HG03159 (cell line): Measurements from ENCODE around the gene PTPRM.

Experiments
- ATAC-seq: cut with Tn5 transposase; IDR thresholded peaks from one replicate; pipeline ENCODE4 v1.9.1; 2021; ENCODE audit warnings: mild to moderate bottlenecking, moderate library complexity; ENCODE audit not compliant: unreplicated experiment

The PTPRM gene

GRCh38 chr18:7749510-7749981 lies 182.4 kb downstream of the PTPRM start:
- no peak for ATAC-seq

GRCh38 chr18:7750095-7750663 lies 183.1 kb downstream of the PTPRM start:
- ATAC-seq = no peak

- ATAC-seq = no peak
Measured at GRCh38 chr18:7750966-7751365, 183.8 kb downstream of the PTPRM start.

GRCh38 chr18:7754258-7754657 lies 187.1 kb downstream of the PTPRM start:
- no peak for ATAC-seq

GRCh38 chr18:7754725-7755181 lies 187.6 kb downstream of the PTPRM start:
- no peak for ATAC-seq

- ATAC-seq = no peak
Measured at GRCh38 chr18:7755753-7756475, 188.8 kb downstream of the PTPRM start.

- ATAC-seq = no peak
Measured at GRCh38 chr18:7757175-7757574, 190.1 kb downstream of the PTPRM start.

- no peak for ATAC-seq
Measured at GRCh38 chr18:7758764-7759163, 191.6 kb downstream of the PTPRM start.

- no peak for ATAC-seq
Measured at GRCh38 chr18:7760967-7761948, 194.1 kb downstream of the PTPRM start.

GRCh38 chr18:7764405-7764804 lies 197.3 kb downstream of the PTPRM start:
- ATAC-seq = no peak

- ATAC-seq = no peak
Measured at GRCh38 chr18:7766346-7766745, 199.2 kb downstream of the PTPRM start.

GRCh38 chr18:7766817-7767216 lies 199.7 kb downstream of the PTPRM start:
- no peak for ATAC-seq

GRCh38 chr18:7770908-7771307 lies 203.8 kb downstream of the PTPRM start:
- ATAC-seq = no peak

GRCh38 chr18:7772510-7772888 lies 205.4 kb downstream of the PTPRM start:
- ATAC-seq = no peak

GRCh38 chr18:7772951-7773350 lies 205.8 kb downstream of the PTPRM start:
- no peak for ATAC-seq

- no peak for ATAC-seq
Measured at GRCh38 chr18:7775128-7775527, 208.0 kb downstream of the PTPRM start.

- ATAC-seq = no peak
Measured at GRCh38 chr18:7775843-7776242, 208.7 kb downstream of the PTPRM start.

GRCh38 chr18:7778181-7778580 lies 211.1 kb downstream of the PTPRM start:
- no peak for ATAC-seq

- ATAC-seq = no peak
Measured at GRCh38 chr18:7779211-7779610, 212.1 kb downstream of the PTPRM start.

GRCh38 chr18:7784171-7784570 lies 217.1 kb downstream of the PTPRM start:
- ATAC-seq = no peak

- ATAC-seq = no peak
Measured at GRCh38 chr18:7786569-7786968, 219.5 kb downstream of the PTPRM start.
